GM12878 (cell line): Measurements from ENCODE around the gene MYH7B.

ENCODE experiments used
- CEBPB ChIP-seq, 2 experiments: fragments of 150-350 bp in 1 of 2; IDR thresholded peaks; 2 replicates each; pipeline ENCODE4 v1.6.1; 2012 to 2014; ENCODE audit warnings: low read depth in 2 of 2, low read length in 2 of 2, borderline replicate concordance in 1 of 2, inconsistent platforms in 1 of 2
- CREB1 ChIP-seq: IDR thresholded peaks from 2 replicates; pipeline ENCODE4 v1.6.1; 2012; ENCODE audit warnings: low read depth, mild to moderate bottlenecking, inconsistent platforms
- CREM ChIP-seq: IDR thresholded peaks from 2 replicates; pipeline ENCODE4 v1.6.1; 2014; ENCODE audit warnings: antibody characterized with exemption, low read depth
- GABPA ChIP-seq: IDR thresholded peaks from 2 replicates; pipeline ENCODE4 v1.6.1; 2014; ENCODE audit warnings: antibody characterized with exemption, low read depth, mild to moderate bottlenecking, inconsistent platforms
- HCFC1 ChIP-seq: fragments of 150-350 bp; IDR thresholded peaks from 2 replicates; pipeline ENCODE4 v1.6.1; 2014; ENCODE audit warnings: low read length
- HDAC2 ChIP-seq: fragments of 200-600 bp; sonication (generic); IDR thresholded peaks from 2 replicates; pipeline ENCODE4 v1.6.1; 2017
- PML ChIP-seq: IDR thresholded peaks from 2 replicates; pipeline ENCODE4 v1.6.1; 2012; ENCODE audit warnings: low read length, inconsistent platforms
- RAD21 ChIP-seq: IDR thresholded peaks from 2 replicates; pipeline ENCODE4 v1.6.1; 2011; ENCODE audit warnings: mild to moderate bottlenecking, low read depth, low read length, moderate library complexity; ENCODE audit not compliant: insufficient read depth
- SUZ12 ChIP-seq: fragments of 200-600 bp; sonication (generic); IDR thresholded peaks from one replicate; pipeline ENCODE4 v1.6.1; 2018; ENCODE audit warnings: antibody characterized with exemption, mild to moderate bottlenecking; ENCODE audit not compliant: unreplicated experiment
- ZBED1 ChIP-seq: IDR thresholded peaks from 2 replicates; pipeline ENCODE4 v1.6.1; 2016; ENCODE audit warnings: borderline replicate concordance
- TF ChIP-seq, protein P1 (sequence below), 3 experiments: IDR thresholded peaks in 2 of 3; conservative IDR thresholded peaks in 1 of 3; 2 replicates each; pipeline ENCODE4 v1.5.1; 2011; ENCODE audit warnings: low read depth in 3 of 3, low read length in 3 of 3, mild to moderate bottlenecking in 3 of 3, control low read depth in 2 of 3, moderate library complexity in 2 of 3, inconsistent platforms in 1 of 3, mixed read lengths in 1 of 3; ENCODE audit not compliant: control insufficient read depth in 2 of 3, insufficient read depth in 1 of 3; ENCODE audit errors: extremely low read depth in 1 of 3

DNA sequence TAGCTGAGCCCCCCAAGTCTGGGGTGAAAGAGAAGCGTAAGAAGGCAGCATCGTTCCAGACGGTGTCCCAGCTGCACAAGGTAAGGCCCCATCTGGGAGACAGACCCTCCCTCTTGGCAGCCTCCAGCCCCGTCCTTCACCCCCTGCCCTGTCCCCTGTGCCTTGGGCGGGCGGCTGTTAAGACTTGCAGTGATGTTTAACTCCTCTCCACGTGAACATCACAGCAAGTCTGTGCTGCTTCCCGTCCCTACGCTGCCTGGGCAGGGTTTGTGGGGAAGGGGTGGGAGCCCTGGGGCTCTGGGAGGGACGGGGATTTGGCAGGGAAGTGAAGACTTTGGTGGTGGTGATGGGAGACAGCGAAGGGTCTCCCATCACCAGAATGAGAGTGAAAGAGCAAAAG is 34.6 kb downstream of the MYH7B start:
- TF ChIP-seq CREM, result no peak
- TF ChIP-seq RAD21, result no peak
- TF ChIP-seq, protein P1, sequence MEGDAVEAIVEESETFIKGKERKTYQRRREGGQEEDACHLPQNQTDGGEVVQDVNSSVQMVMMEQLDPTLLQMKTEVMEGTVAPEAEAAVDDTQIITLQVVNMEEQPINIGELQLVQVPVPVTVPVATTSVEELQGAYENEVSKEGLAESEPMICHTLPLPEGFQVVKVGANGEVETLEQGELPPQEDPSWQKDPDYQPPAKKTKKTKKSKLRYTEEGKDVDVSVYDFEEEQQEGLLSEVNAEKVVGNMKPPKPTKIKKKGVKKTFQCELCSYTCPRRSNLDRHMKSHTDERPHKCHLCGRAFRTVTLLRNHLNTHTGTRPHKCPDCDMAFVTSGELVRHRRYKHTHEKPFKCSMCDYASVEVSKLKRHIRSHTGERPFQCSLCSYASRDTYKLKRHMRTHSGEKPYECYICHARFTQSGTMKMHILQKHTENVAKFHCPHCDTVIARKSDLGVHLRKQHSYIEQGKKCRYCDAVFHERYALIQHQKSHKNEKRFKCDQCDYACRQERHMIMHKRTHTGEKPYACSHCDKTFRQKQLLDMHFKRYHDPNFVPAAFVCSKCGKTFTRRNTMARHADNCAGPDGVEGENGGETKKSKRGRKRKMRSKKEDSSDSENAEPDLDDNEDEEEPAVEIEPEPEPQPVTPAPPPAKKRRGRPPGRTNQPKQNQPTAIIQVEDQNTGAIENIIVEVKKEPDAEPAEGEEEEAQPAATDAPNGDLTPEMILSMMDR (IDR thresholded peaks at IDR 0.05 in 2 of 3, conservative IDR thresholded peaks at IDR 0.05 in 1 of 3; ENCODE audit: control insufficient read depth in 2 of 3, extremely low read depth in 1 of 3, insufficient read depth in 1 of 3, low read depth in 3 of 3, low read length in 3 of 3), result no peak
- TF ChIP-seq HCFC1, result no peak
- TF ChIP-seq GABPA, result no peak
- TF ChIP-seq CREB1, result no peak
- TF ChIP-seq ZBED1, result no peak
- TF ChIP-seq CEBPB (IDR thresholded peaks at IDR 0.05; ENCODE audit: borderline replicate concordance in 1 of 2, low read depth in 2 of 2, low read length in 2 of 2), result no peak
- TF ChIP-seq HDAC2, result no peak
- no peak for TF ChIP-seq SUZ12
- no peak for TF ChIP-seq PML
